Measurements from ENCODE around the gene PSD4.

GRCh38 chr2:113175042-113175628, 1.4 kb downstream of the PSD4 start:
- TF ChIP-seq POLR2A (IDR thresholded peaks at IDR 0.05) (peak; percentile 16 to 29 (median 19)), POLR2AphosphoS5 (IDR thresholded peaks at IDR 0.05) (peak in 2 of 3 donors; percentile 74 to 95)
- TF ChIP-seq, protein P1, sequence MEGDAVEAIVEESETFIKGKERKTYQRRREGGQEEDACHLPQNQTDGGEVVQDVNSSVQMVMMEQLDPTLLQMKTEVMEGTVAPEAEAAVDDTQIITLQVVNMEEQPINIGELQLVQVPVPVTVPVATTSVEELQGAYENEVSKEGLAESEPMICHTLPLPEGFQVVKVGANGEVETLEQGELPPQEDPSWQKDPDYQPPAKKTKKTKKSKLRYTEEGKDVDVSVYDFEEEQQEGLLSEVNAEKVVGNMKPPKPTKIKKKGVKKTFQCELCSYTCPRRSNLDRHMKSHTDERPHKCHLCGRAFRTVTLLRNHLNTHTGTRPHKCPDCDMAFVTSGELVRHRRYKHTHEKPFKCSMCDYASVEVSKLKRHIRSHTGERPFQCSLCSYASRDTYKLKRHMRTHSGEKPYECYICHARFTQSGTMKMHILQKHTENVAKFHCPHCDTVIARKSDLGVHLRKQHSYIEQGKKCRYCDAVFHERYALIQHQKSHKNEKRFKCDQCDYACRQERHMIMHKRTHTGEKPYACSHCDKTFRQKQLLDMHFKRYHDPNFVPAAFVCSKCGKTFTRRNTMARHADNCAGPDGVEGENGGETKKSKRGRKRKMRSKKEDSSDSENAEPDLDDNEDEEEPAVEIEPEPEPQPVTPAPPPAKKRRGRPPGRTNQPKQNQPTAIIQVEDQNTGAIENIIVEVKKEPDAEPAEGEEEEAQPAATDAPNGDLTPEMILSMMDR (IDR thresholded peaks at IDR 0.05 in 8 of 11, conservative IDR thresholded peaks at IDR 0.05 in 3 of 11): peak in 1 of 11 experiments; percentile 5
